Measurements from ENCODE around the gene TOM1L2. TPM values are rescaled to one million over a fixed set of nuclear protein-coding genes. Genes with fewer than 3 reads are reported as not detected.
"Not testable (repeated sequence)": the region's sequence is repeated elsewhere in the genome, so short reads cannot be mapped to it uniquely, and the experiment has no call there.

The TOM1L2 gene
- polyA plus RNA-seq, 4 donors: 36.1 to 52.2 (median 44.9) TPM

- DNase-seq (ENCODE audit: low read depth in 4 of 4, low spot score in 2 of 4): no peak
Measured at GRCh38 chr17:17947309-17947708, 24.9 kb downstream of the TOM1L2 start.

GRCh38 chr17:17946093-17946492, 26.1 kb downstream of the TOM1L2 start:
- no peak for DNase-seq (ENCODE audit: low read depth in 4 of 4, low spot score in 2 of 4)

DNA sequence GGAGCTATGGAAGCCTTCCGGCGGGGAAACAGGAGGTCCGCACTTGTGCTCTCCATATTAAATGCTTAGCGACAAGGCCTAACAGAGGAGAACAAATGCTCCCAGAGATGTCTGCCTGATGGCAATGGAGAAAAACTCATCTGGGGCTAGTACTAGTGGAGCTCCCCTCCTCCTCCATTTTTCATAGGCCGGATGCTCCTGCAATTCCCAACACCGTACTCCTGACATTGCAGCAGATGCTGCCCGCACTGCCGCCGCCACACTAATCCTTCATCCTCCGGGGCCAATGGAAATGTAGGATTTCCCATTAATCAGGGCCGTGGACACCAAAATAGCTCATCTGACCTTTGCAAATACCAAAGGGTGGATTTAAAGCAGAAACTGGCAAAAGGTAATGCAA, 27.5 kb downstream of the TOM1L2 start:
- DNase-seq (ENCODE audit: low read depth in 4 of 4, low spot score in 2 of 4): no peak

DNA sequence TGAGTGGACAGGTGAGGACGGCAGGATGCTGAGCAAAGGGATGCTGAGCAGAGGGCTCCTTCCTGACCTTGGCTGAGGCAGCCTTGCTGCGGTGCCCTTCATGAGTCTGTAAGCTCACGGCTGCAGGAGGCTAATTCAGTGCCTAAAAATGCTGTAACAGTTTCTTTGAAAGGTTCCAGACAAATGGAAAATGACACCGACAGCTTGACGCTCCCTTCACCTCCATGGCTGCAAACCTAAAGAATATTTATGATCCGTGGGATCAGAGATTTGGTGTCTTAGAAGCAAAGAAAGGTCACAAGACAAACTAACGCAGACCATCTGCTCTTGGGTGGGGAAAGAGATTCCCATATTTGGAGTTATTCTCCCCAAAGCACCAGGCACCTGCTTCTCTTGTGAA, 28.0 kb downstream of the TOM1L2 start:
- no peak for DNase-seq (ENCODE audit: low read depth in 4 of 4, low spot score in 2 of 4)

GRCh38 chr17:17943281-17943984, 28.8 kb downstream of the TOM1L2 start:
- DNase-seq (ENCODE audit: low read depth in 4 of 4, low spot score in 2 of 4): no peak

- DNase-seq (ENCODE audit: low read depth in 4 of 4, low spot score in 2 of 4): no peak
Measured at GRCh38 chr17:17942846-17943245, 29.4 kb downstream of the TOM1L2 start.

GRCh38 chr17:17941015-17941414, 31.2 kb downstream of the TOM1L2 start:
- no peak for DNase-seq (ENCODE audit: low read depth in 4 of 4, low spot score in 2 of 4)

- peak in 1 of 4 donors; percentile 65 for DNase-seq (ENCODE audit: low read depth in 4 of 4, low spot score in 2 of 4)
Measured at GRCh38 chr17:17940441-17940911, 31.7 kb downstream of the TOM1L2 start.

- not testable (repeated sequence) for DNase-seq (ENCODE audit: low read depth in 4 of 4, low spot score in 2 of 4)
Measured at GRCh38 chr17:17939941-17940340, 32.3 kb downstream of the TOM1L2 start.

GRCh38 chr17:17938388-17939107, 33.7 kb downstream of the TOM1L2 start:
- no peak for DNase-seq (ENCODE audit: low read depth in 4 of 4, low spot score in 2 of 4)

DNA sequence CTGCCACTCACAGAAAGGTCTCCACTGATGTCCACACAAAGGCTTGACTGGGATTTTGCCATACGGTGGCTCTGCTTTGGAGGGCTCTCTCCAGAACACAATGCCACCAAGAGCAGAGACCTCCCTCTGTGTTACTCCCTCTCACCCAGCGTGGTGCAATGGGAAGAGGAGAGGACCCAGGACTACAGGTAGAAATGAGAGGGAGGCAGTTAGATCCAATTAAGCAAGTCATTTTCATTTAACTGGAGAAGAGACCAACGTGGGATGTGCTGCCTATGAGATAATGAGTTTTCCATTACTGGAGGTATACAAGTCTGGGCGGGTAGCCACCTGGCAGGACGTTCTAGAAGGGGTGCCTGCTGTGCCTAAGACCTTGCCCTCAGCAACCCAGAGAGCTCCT, 34.2 kb downstream of the TOM1L2 start:
- no peak for DNase-seq (ENCODE audit: low read depth in 4 of 4, low spot score in 2 of 4)

GRCh38 chr17:17937201-17937853, 34.9 kb downstream of the TOM1L2 start:
- DNase-seq (ENCODE audit: low read depth in 4 of 4, low spot score in 2 of 4): no peak

DNA sequence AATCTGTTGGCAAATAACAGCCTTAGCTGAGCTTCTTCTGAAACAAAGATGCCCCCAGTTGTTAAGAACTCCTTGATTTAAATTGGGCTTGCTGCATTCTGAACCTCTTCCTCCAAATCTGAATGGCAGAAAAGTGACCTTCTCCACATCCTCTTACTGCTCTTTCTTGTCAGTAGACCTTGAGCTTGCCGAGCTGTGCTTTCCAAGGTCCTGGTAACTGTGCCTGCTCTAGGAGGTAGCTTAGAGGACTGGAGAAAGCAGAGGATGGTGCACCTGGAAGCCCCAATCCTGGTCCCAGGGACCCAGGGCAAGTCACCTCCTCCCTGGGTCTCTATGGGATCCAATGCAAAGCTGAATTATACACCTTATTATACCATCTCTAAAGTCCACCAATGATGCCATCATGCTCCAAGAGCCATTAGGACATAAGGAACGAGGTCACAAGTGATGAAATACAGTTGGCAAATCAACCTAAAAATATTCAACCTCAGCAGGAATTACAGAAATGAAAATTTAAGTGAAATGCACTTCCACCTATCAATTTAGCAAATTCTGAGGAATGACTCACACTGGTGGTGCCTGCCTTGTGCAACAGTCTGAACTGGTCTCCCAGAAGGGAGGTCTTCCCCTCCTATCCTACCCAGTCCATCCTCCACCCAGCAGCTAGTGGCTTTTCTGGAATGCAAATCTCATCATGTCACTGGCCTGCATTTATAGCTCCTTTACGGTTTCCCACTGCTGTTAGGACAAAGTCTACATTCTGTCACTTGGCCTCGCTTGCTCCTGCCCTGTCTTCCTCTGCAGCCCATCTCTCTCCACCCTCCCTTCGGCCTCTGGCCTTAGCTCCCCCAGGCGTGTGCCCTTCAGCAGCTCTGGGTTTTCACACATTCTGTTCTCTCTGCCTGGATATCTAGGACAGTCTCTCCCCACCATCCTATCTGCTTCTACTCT, 36.6 kb downstream of the TOM1L2 start:
- DNase-seq (ENCODE audit: low read depth in 4 of 4, low spot score in 2 of 4): no peak

DNA sequence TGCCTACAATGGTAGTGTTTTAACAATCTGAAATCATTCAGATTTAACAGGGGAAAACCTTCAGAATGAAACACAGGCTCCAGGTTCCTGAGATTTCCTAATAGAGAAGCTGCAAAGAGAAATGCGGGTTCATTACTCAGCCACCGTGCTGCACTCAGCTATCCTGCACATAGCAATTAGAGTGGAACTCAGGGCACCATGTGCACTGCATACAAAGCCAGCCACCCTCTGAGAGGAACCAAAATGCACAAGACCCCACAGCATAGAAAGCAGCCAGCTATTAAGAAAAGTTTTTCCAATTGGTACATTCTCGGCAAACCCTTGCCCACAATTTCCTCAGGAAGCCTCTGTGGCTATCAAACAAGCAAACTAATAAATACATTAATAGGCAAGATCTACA, 37.4 kb downstream of the TOM1L2 start:
- DNase-seq (ENCODE audit: low read depth in 4 of 4, low spot score in 2 of 4): no peak

- no peak for DNase-seq (ENCODE audit: low read depth in 4 of 4, low spot score in 2 of 4)
Measured at GRCh38 chr17:17934214-17934613, 38.0 kb downstream of the TOM1L2 start.

GRCh38 chr17:17933775-17934174, 38.4 kb downstream of the TOM1L2 start:
- no peak for DNase-seq (ENCODE audit: low read depth in 4 of 4, low spot score in 2 of 4)

GRCh38 chr17:17931159-17931558, 41.0 kb downstream of the TOM1L2 start:
- no peak for DNase-seq (ENCODE audit: low read depth in 4 of 4, low spot score in 2 of 4)

GRCh38 chr17:17930674-17931073, 41.5 kb downstream of the TOM1L2 start:
- no peak for DNase-seq (ENCODE audit: low read depth in 4 of 4, low spot score in 2 of 4)

DNA sequence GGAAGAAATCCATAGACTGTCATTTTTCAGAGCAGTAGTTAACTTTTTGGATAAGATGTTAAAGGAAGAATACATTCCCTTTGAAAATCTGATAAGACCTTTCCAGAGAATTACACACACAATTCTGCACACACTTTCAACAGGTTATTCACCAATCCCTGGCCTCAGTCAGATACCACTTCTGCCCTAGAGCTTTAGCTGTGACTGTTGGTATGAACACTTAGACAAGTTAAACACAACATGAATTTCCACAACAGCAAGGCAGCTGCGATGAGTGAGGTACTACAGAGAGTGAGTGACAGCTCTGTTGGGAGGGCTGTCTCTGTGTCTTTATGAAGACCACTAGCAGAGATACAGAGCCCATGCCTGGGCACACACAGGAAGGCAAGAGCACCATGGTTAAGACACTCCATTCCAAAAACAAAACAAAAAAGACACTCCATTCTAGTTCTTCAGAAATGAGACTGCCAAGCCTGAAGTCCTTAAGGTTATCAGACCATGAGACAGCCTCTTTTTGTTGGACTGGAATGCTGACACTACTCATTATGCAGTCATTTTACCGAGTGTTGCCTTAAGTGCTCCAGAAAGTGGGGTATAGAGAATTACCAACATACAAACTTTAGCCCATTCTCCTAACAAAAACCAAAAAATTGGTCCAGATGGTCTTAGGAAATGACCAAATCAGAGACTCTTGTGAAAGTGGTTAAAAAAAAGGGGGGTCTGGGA, 42.4 kb downstream of the TOM1L2 start:
- DNase-seq (ENCODE audit: low read depth in 4 of 4, low spot score in 2 of 4): no peak
